Adrenal gland (tissue), 5 donors: ENCODE data around the gene PLD1.

Source experiments
- CTCF ChIP-seq, 6 experiments: fragments of 450-650 bp in 4 of 6; fragments of 200-600 bp in 2 of 6; sonication (generic) in 1 of 6; IDR thresholded peaks; 1 replicate in 5 of 6; 2 replicates in 1 of 6; pipeline versions ENCODE4 v1.5.1 to v1.8.0; 2016 to 2021; ENCODE audit warnings: antibody characterized with exemption in 6 of 6, mild to moderate bottlenecking in 2 of 6, moderate library complexity in 1 of 6
- POLR2A ChIP-seq, 2 donors: fragments of 450-650 bp; IDR thresholded peaks; one replicate each; pipeline ENCODE4 v1.6.1; 2017; ENCODE audit warnings: antibody characterized with exemption in 2 of 2, mild to moderate bottlenecking in 2 of 2, moderate library complexity in 1 of 2
- donor health status: DM: no; HTN: no; CAD: no.

- TF ChIP-seq POLR2A (IDR thresholded peaks at IDR 0.05) = no peak
- no peak for TF ChIP-seq CTCF (IDR thresholded peaks at IDR 0.05)
Measured at GRCh38 chr3:171834461-171834801, 24.1 kb upstream of the PLD1 start.
